GM12878 (cell line): ENCODE results near the gene RFLNA. TPM values are rescaled to one million over a fixed set of nuclear protein-coding genes. Genes with fewer than 3 reads are reported as not detected.

Experiments
- ATAC-seq: fragments of 200-7000 bp; cut with Tn5 transposase; 3 replicates; pipeline ENCODE4 v1.9.1; 2020; ENCODE audit warnings: mild to moderate bottlenecking, moderate library complexity
- BruUV-seq: library from RNA; stranded (reverse); fragments of 400-500 nt; replicated peaks from 2 replicates; lab custom pipeline; 2021; lab: Mats Ljungman, UMichigan
- CTCF ChIA-PET: fragments of 300-600 bp; sonication (Branson Sonifier 250); formaldehyde crosslinking; extraction: SDS; loops from one replicate; lab custom pipeline; 2021; ENCODE audit warnings: inconsistent platforms; lab: Yijun Ruan, JAX
- POLR2A ChIA-PET: fragments of 350-600 bp; formaldehyde crosslinking; extraction: SDS; loops from one replicate; lab custom pipeline; 2021; ENCODE audit warnings: inconsistent platforms; lab: Charles Lee
- RAD21 ChIA-PET: fragments of 300-600 bp; sonication (Branson Sonifier 250); formaldehyde crosslinking; loops from one replicate; lab custom pipeline; 2023; ENCODE audit warnings: antibody characterized with exemption; ENCODE audit not compliant: unreplicated experiment; lab: Charles Lee
- SMC1A ChIA-PET: fragments of 300-600 bp; sonication (Branson Sonifier 250); formaldehyde crosslinking; loops from one replicate; lab custom pipeline; 2023; ENCODE audit not compliant: unreplicated experiment, uncharacterized antibody; lab: Charles Lee
- DNase-seq: peaks from one replicate; pipeline ENCODE4 v3.0.0-alpha.2; 2011; ENCODE audit warnings: low read depth, low spot score
- FAIRE-seq: peaks from 3 replicates; lab custom pipeline; 2011; peaks lifted over from hg19 to GRCh38; lab: Jason Lieb, UNC
- H2AFZ ChIP-seq: 2 replicates; pipeline ENCODE4 v1.6.0; 2011; ENCODE audit warnings: low read depth, low read length, control low read depth; ENCODE audit not compliant: control insufficient read depth
- H3K27ac ChIP-seq: 2 replicates; pipeline ENCODE4 v1.5.1; 2011; ENCODE audit warnings: control low read depth; ENCODE audit not compliant: control insufficient read depth, insufficient read depth
- H3K27me3 ChIP-seq, 2 experiments: replicated peaks in 1 of 2; 2 replicates each; pipeline versions ENCODE4 v1.6.0 to v1.6.1; 2011; ENCODE audit warnings: low read length in 1 of 2; ENCODE audit not compliant: control insufficient read depth in 2 of 2, insufficient read depth in 2 of 2
- H3K36me3 ChIP-seq, 2 experiments: 2 replicates each; pipeline ENCODE4 v1.5.1; 2011; ENCODE audit warnings: low read length in 1 of 2; ENCODE audit not compliant: control insufficient read depth in 2 of 2, insufficient read depth in 2 of 2
- H3K4me1 ChIP-seq: 2 replicates; pipeline ENCODE4 v1.6.1; 2011; ENCODE audit warnings: mild to moderate bottlenecking, low read length, moderate library complexity, mixed read lengths; ENCODE audit not compliant: control insufficient read depth, insufficient read depth
- H3K4me2 ChIP-seq: 2 replicates; pipeline ENCODE4 v1.6.0; 2011; ENCODE audit warnings: control low read depth; ENCODE audit not compliant: control insufficient read depth, insufficient read depth
- H3K4me3 ChIP-seq: fragments of 200-600 bp; sonication (generic); 2 replicates; pipeline ENCODE4 v1.5.1; 2016
- H3K79me2 ChIP-seq: 2 replicates; pipeline ENCODE4 v1.6.0; 2011; ENCODE audit warnings: low read length; ENCODE audit not compliant: control insufficient read depth, insufficient read depth
- H3K9ac ChIP-seq: 2 replicates; pipeline ENCODE4 v1.8.0; 2011; ENCODE audit warnings: low read length, control low read depth, mixed read lengths; ENCODE audit not compliant: control insufficient read depth, insufficient read depth
- H3K9me3 ChIP-seq: replicated peaks from 3 replicates; pipeline ENCODE4 v1.5.1; 2011; ENCODE audit warnings: mild to moderate bottlenecking, low read length; ENCODE audit not compliant: control insufficient read depth, insufficient read depth
- H4K20me1 ChIP-seq: 2 replicates; pipeline ENCODE4 v1.6.0; 2011; ENCODE audit not compliant: control insufficient read depth, insufficient read depth
- CBX3 ChIP-seq: fragments of 200-600 bp; sonication (generic); IDR thresholded peaks from 2 replicates; pipeline ENCODE4 v1.6.1; 2016; ENCODE audit warnings: low read depth, borderline replicate concordance
- HCFC1 ChIP-seq: fragments of 150-350 bp; IDR thresholded peaks from 2 replicates; pipeline ENCODE4 v1.6.1; 2014; ENCODE audit warnings: low read length
- KLF5 ChIP-seq: fragments of 450-650 bp; IDR thresholded peaks from 2 replicates; pipeline ENCODE4 v1.6.1; 2014; ENCODE audit warnings: mild to moderate bottlenecking; ENCODE audit not compliant: partially characterized antibody
- LARP7 ChIP-seq: fragments of 450-650 bp; IDR thresholded peaks from 2 replicates; pipeline ENCODE4 v1.6.1; 2017; ENCODE audit warnings: mild to moderate bottlenecking
- NFIC ChIP-seq: IDR thresholded peaks from 2 replicates; pipeline ENCODE4 v1.6.1; 2012; ENCODE audit warnings: low read depth, mild to moderate bottlenecking, inconsistent platforms, low read length, moderate library complexity
- RAD21 ChIP-seq: IDR thresholded peaks from 2 replicates; pipeline ENCODE4 v1.6.1; 2011; ENCODE audit warnings: mild to moderate bottlenecking, low read depth, low read length, moderate library complexity; ENCODE audit not compliant: insufficient read depth
- RB1 ChIP-seq: fragments of 450-650 bp; formaldehyde crosslinking; IDR thresholded peaks from 2 replicates; pipeline ENCODE4 v1.6.1; 2017; ENCODE audit warnings: mild to moderate bottlenecking, borderline replicate concordance
- SKIL ChIP-seq: fragments of 450-650 bp; IDR thresholded peaks from 2 replicates; pipeline ENCODE4 v1.6.1; 2017; ENCODE audit warnings: mild to moderate bottlenecking, low read depth, inconsistent platforms; ENCODE audit not compliant: poor library complexity, severe bottlenecking
- STAT3 ChIP-seq: IDR thresholded peaks from 2 replicates; pipeline ENCODE4 v1.6.1; 2011; ENCODE audit warnings: low read depth, low read length, improper control_type of control experiment
- WGBS: methylation state at CpG from one replicate; pipeline ENCODE4 v1.1.6; 2016; ENCODE audit warnings: low lambda C conversion rate; ENCODE audit not compliant: insufficient replicate concordance, insufficient coverage; ENCODE audit errors: missing lambda C conversion rate; 5-methylcytosine and 5-hydroxymethylcytosine counted together
- in situ Hi-C: fragments of 300-500 bp; cut with MboI; formaldehyde crosslinking; loops from 9 replicates; pipeline ENCODE4 v1.14.3; 2018; ENCODE audit warnings: mixed read lengths
- intact Hi-C: fragments of 100-400 bp; cut with micrococcal nuclease; formaldehyde crosslinking; loops from one replicate; pipeline ENCODE4 v1.14.2; 2022; ENCODE audit not compliant: unreplicated experiment
- polyA plus RNA-seq, 11 experiments: library from polyadenylated mRNA; depleted of rRNA in 4 of 11; unstranded in 6 of 11; stranded (reverse) in 5 of 11; fragments of >200 nt; fragmentation: Nextera tagmentation in 4 of 11; fragmentation: Illumina TruSeq in 1 of 11; extraction: Ambion mirVana in 4 of 11; extraction: Trizol in 1 of 11; gene quantifications; 1 replicate in 1 of 11; 2 replicates in 10 of 11; pipeline versions ENCODE4 v1.2.1 to v1.2.3, GENCODE V29; 2011 to 2016; ENCODE audit warnings: inconsistent platforms in 2 of 11, missing spikeins in 2 of 11, low read depth in 1 of 11
- total RNA-seq, 4 experiments: library from RNA; depleted of rRNA in 3 of 4; stranded (reverse); fragments of >200 nt in 3 of 4; fragmentation: Illumina TruSeq in 1 of 4; extraction: Trizol in 1 of 4; gene quantifications; 2 replicates each; pipeline versions ENCODE4 v1.2.1 to v1.2.3, GENCODE V29; 2013 to 2021

RFLNA gene
- total and polyA plus RNA-seq, 10 of the 15 experiments (the other 5 are each of a cell fraction or from before 2014, with no cell fraction given): 0.08 TPM; not detected in 9

- CTCF ChIA-PET: interaction anchor here (0.6 kb wide), 1 partner anchor 758 kb away, joined by 3 read pairs; no protein-coding TSS in a partner anchor
- BruUV-seq: no TSS peak
- Histone ChIP-seq H3K36me3 (no peaks in the 10 kb centered on the region), H3K27ac (no peak overlapping the region), H3K4me2 (no peak overlapping the region), H3K4me1 (no peaks in the 10 kb centered on the region), H3K4me3 (no peak overlapping the region), H3K9me3 (no peaks in the 10 kb centered on the region; the same call in 2 of the 3 replicates), H2AFZ (no peak overlapping the region), H3K9ac (no peak overlapping the region), H3K79me2 (no peaks in the 10 kb centered on the region), H4K20me1 (no peaks in the 10 kb centered on the region), H3K27me3 (no peaks in the 10 kb centered on the region; a peak in 2 of 4 replicates)
- in situ Hi-C loops: no loop called here
- 57% methylated on average over 7 of the region's 7 CpGs for WGBS
- TF ChIP-seq RB1: no peak
- TF ChIP-seq HCFC1: no peak
- TF ChIP-seq SKIL: no peak
- no peak for TF ChIP-seq CBX3
- TF ChIP-seq STAT3: no peak
- TF ChIP-seq RAD21: no peak
- TF ChIP-seq NFIC: no peak
- no peak for TF ChIP-seq LARP7
- no peak for TF ChIP-seq KLF5
- SMC1A ChIA-PET: no interaction called here
- intact Hi-C loops: no loop called here
- no peak for FAIRE-seq
- no peak for DNase-seq
- no peak for ATAC-seq
- RAD21 ChIA-PET: no interaction called here
- POLR2A ChIA-PET: no interaction called here
Observed at GRCh38 chr12:124283326-124283725, 11.6 kb upstream of the RFLNA start.
